HCT116 (cell line): Measurements from ENCODE around the gene GRIK5. TPM values are rescaled to one million over a fixed set of nuclear protein-coding genes. Genes with fewer than 3 reads are reported as not detected.

ENCODE experiments used
- ATAC-seq: fragments of 200-7000 bp; cut with Tn5 transposase; 2 replicates; pipeline ENCODE4 v1.9.1; 2020; ENCODE audit warnings: mild to moderate bottlenecking, moderate library complexity
- BruUV-seq: library from RNA; stranded (reverse); fragments of 400-500 nt; replicated peaks from 2 replicates; lab custom pipeline; 2021; lab: Mats Ljungman, UMichigan
- CTCF ChIA-PET: fragments of 300-600 bp; sonication (Branson Sonifier 250); formaldehyde crosslinking; loops from one replicate; lab custom pipeline; 2021; ENCODE audit warnings: antibody characterized with exemption; lab: Charles Lee
- POLR2A ChIA-PET: fragments of 300-600, 350-600 bp; sonication (Branson Sonifier 250); formaldehyde crosslinking; loops from one replicate; lab custom pipeline; 2021; ENCODE audit warnings: antibody characterized with exemption; lab: Charles Lee
- RAD21 ChIA-PET, 2 experiments: fragments of 300-600 bp; sonication (Branson Sonifier 250); formaldehyde crosslinking; loops; one replicate each; lab custom pipeline; 2023; ENCODE audit warnings: low total read pairs in 2 of 2; ENCODE audit not compliant: uncharacterized antibody in 2 of 2, unreplicated experiment in 2 of 2, low non-redundant PET in 1 of 2; lab: Charles Lee
- DNase-seq: peaks from one replicate; pipeline ENCODE4 v3.0.0-alpha.2; 2010; ENCODE audit warnings: low read depth, low spot score
- H2AFZ ChIP-seq: fragments of 200-600 bp; shearing (Covaris generic), sonication (generic); 2 replicates; pipeline ENCODE4 v1.6.1; 2017; ENCODE audit warnings: low read depth, mixed run types, mixed read lengths, antibody characterized with exemption, low read length; ENCODE audit not compliant: poor library complexity, severe bottlenecking
- H3K27ac ChIP-seq: 2 replicates; pipeline ENCODE4 v1.5.1; 2012; ENCODE audit warnings: low read depth, low read length
- H3K27me3 ChIP-seq: fragments of 200-600 bp; sonication (generic); 2 replicates; pipeline ENCODE4 v1.6.1; 2016; ENCODE audit warnings: mixed run types, low read length, mixed read lengths; ENCODE audit not compliant: insufficient read depth
- H3K36me3 ChIP-seq, 2 experiments: fragments of 200-500 bp in 1 of 2; fragments of 200-600 bp in 1 of 2; sonication (Bioruptor generic) in 1 of 2; sonication (generic) in 1 of 2; 2 replicates each; pipeline versions ENCODE4 v1.5.1 to v1.6.1; 2014 to 2016; ENCODE audit warnings: low read length in 2 of 2, inconsistent platforms in 1 of 2, mixed read lengths in 1 of 2, mixed run types in 1 of 2; ENCODE audit not compliant: insufficient read depth in 2 of 2, control insufficient read depth in 1 of 2
- H3K4me1 ChIP-seq, 2 experiments: fragments of 200-600 bp in 1 of 2; sonication (generic) in 1 of 2; 2 replicates each; pipeline versions ENCODE4 v1.5.1 to v1.6.1; 2012 to 2017; ENCODE audit warnings: low read length in 2 of 2, inconsistent platforms in 1 of 2, mild to moderate bottlenecking in 1 of 2, mixed read lengths in 1 of 2, mixed run types in 1 of 2, moderate library complexity in 1 of 2; ENCODE audit not compliant: insufficient read depth in 2 of 2, control insufficient read depth in 1 of 2
- H3K4me2 ChIP-seq: fragments of 200-600 bp; sonication (generic); 2 replicates; pipeline ENCODE4 v1.6.1; 2017; ENCODE audit warnings: mixed run types, low read length, mixed read lengths
- H3K4me3 ChIP-seq, 2 experiments: fragments of 200-600 bp in 1 of 2; sonication (generic) in 1 of 2; replicated peaks in 1 of 2; 2 replicates each; pipeline ENCODE4 v1.5.1; 2011 to 2016; ENCODE audit warnings: low read length in 2 of 2, control low read depth in 1 of 2, low read depth in 1 of 2, mild to moderate bottlenecking in 1 of 2, mixed read lengths in 1 of 2, mixed run types in 1 of 2
- H3K79me2 ChIP-seq: fragments of 200-600 bp; sonication (generic); 2 replicates; pipeline ENCODE4 v1.6.1; 2017; ENCODE audit warnings: mild to moderate bottlenecking, mixed run types, low read length, moderate library complexity, mixed read lengths; ENCODE audit not compliant: insufficient read depth
- H3K9ac ChIP-seq: fragments of 200-600 bp; sonication (generic); 2 replicates; pipeline ENCODE4 v1.6.1; 2016; ENCODE audit warnings: low read length, mixed read lengths
- H3K9me2 ChIP-seq: fragments of 200-600 bp; sonication (generic), shearing (Covaris generic); 2 replicates; pipeline ENCODE4 v1.6.1; 2017; ENCODE audit warnings: mixed run types, mild to moderate bottlenecking, moderate library complexity; ENCODE audit not compliant: insufficient read depth
- H3K9me3 ChIP-seq, 2 experiments: fragments of 200-500 bp in 1 of 2; fragments of 200-600 bp in 1 of 2; sonication (Bioruptor generic) in 1 of 2; sonication (generic) in 1 of 2; 2 replicates each; pipeline ENCODE4 v1.6.1; 2014 to 2017; ENCODE audit warnings: low read length in 2 of 2, mixed read lengths in 2 of 2, inconsistent platforms in 1 of 2, low read depth in 1 of 2, mild to moderate bottlenecking in 1 of 2, mixed run types in 1 of 2, moderate library complexity in 1 of 2; ENCODE audit not compliant: control insufficient read depth in 1 of 2, insufficient read depth in 1 of 2
- H4K20me1 ChIP-seq: fragments of 200-600 bp; sonication (generic), shearing (Covaris generic); 2 replicates; pipeline ENCODE4 v1.6.1; 2017; ENCODE audit warnings: mixed run types, mild to moderate bottlenecking, moderate library complexity; ENCODE audit not compliant: insufficient read depth
- EGR1 ChIP-seq: IDR thresholded peaks from 2 replicates; pipeline ENCODE4 v1.6.1; 2012; ENCODE audit warnings: low read depth
- EZH2phosphoT487 ChIP-seq: fragments of 200-600 bp; IDR thresholded peaks from 2 replicates; pipeline ENCODE4 v1.6.1; 2018; ENCODE audit warnings: antibody characterized with exemption, borderline replicate concordance
- FOSL1 ChIP-seq: IDR thresholded peaks from 2 replicates; pipeline ENCODE4 v1.6.1; 2012; ENCODE audit warnings: low read depth
- MAX ChIP-seq: IDR thresholded peaks from 2 replicates; pipeline ENCODE4 v1.6.1; 2012
- POLR2A ChIP-seq: IDR thresholded peaks from 2 replicates; pipeline ENCODE4 v1.7.0; 2011; ENCODE audit warnings: borderline replicate concordance; ENCODE audit not compliant: insufficient read depth, insufficient read length; ENCODE audit errors: extremely low read depth
- SRF ChIP-seq: IDR thresholded peaks from 2 replicates; pipeline ENCODE4 v1.6.1; 2012; ENCODE audit warnings: low read depth
- ZBTB33 ChIP-seq: IDR thresholded peaks from 2 replicates; pipeline ENCODE4 v1.6.1; 2011; ENCODE audit warnings: mild to moderate bottlenecking, low read length, moderate library complexity; ENCODE audit not compliant: insufficient replicate concordance; ENCODE audit errors: extremely low read depth
- intact Hi-C: fragments of 100-400 bp; cut with micrococcal nuclease; formaldehyde crosslinking; loops from 2 replicates; pipeline ENCODE4 v1.10.0; 2022
- total RNA-seq: library from RNA; stranded (reverse); gene quantifications from one replicate; pipeline ENCODE4 v1.2.1, GENCODE V29; 2021; ENCODE audit not compliant: unreplicated experiment

The GRIK5 gene
- total RNA-seq, 1 experiment from 2014 or later: 1.7 TPM

- H3K4me2 ChIP-seq: no peak overlapping the region
- H3K27me3 ChIP-seq: no peaks in the 10 kb centered on the region
- no peaks in the 10 kb centered on the region; the same call in 1 of the 2 replicates for H3K79me2 ChIP-seq
- TF ChIP-seq FOSL1: no peak
- no peak for TF ChIP-seq ZBTB33
- TF ChIP-seq SRF: no peak
- no peak for TF ChIP-seq POLR2A
- no peak for TF ChIP-seq EZH2phosphoT487
- no peak for TF ChIP-seq MAX
- no peak for TF ChIP-seq EGR1
- no peak overlapping the region for H2AFZ ChIP-seq
- DNase-seq (no peak), ATAC-seq (no peak)
- H3K4me1 ChIP-seq: peaks cover 0 to 23% of the 10 kb centered on the region in 2 experiments; a peak in 2 of 4 replicates
- CTCF ChIA-PET: no interaction called here
- no peak overlapping the region for H3K4me3 ChIP-seq
- intact Hi-C loops: no loop called here
- BruUV-seq: no TSS peak
- RAD21 ChIA-PET: no interaction called here
- no peaks in the 10 kb centered on the region for H3K9me3 ChIP-seq
- H3K9me2 ChIP-seq: no peaks in the 10 kb centered on the region
- H3K9ac ChIP-seq: no peak overlapping the region
- peaks cover 3% of the 10 kb centered on the region; the same call in 1 of the 2 replicates for H4K20me1 ChIP-seq
- POLR2A ChIA-PET: no interaction called here
- H3K27ac ChIP-seq: no peak overlapping the region
- peaks cover 0 to 2% of the 10 kb centered on the region in 2 experiments; a peak in 1 of 4 replicates for H3K36me3 ChIP-seq
Observed at GRCh38 chr19:42086770-42087550, 17.0 kb upstream of the GRIK5 start.
